K562 (cell line): ENCODE measurements around the gene FBXW2. TPM values are rescaled to one million over a fixed set of nuclear protein-coding genes. Genes with fewer than 3 reads are reported as not detected.
A peak's percentile ranks its signal among the peaks of the same experiment; 100 is the strongest.

ENCODE experiments used
- ATF3 ChIP-seq, 2 experiments: fragments of 450-650 bp in 1 of 2; sonication (generic) in 1 of 2; formaldehyde crosslinking in 1 of 2; IDR thresholded peaks in 1 of 2; conservative IDR thresholded peaks in 1 of 2; 2 replicates each; pipeline versions ENCODE4 v1.6.1 to v1.8.1; 2016 to 2023; ENCODE audit warnings: mild to moderate bottlenecking in 2 of 2, moderate library complexity in 2 of 2, inconsistent platforms in 1 of 2, missing genetic modification reagents in 1 of 2
- BRF1 ChIP-seq: IDR thresholded peaks from 3 replicates; pipeline ENCODE4 v1.6.1; 2011; ENCODE audit warnings: borderline replicate concordance, mild to moderate bottlenecking; ENCODE audit not compliant: insufficient read length; ENCODE audit errors: extremely low read depth
- CBFA2T3 ChIP-seq: fragments of 450-650 bp; IDR thresholded peaks from 2 replicates; pipeline ENCODE4 v1.6.1; 2017
- CBX2 ChIP-seq: fragments of 200-600 bp; sonication (generic); IDR thresholded peaks from one replicate; pipeline ENCODE4 v1.6.1; 2012; ENCODE audit warnings: mild to moderate bottlenecking, low read length, inconsistent platforms; ENCODE audit not compliant: insufficient read depth, poor library complexity, severe bottlenecking
- CHAMP1 ChIP-seq: fragments of 450-650 bp; IDR thresholded peaks from 2 replicates; pipeline ENCODE4 v1.6.1; 2016; ENCODE audit warnings: mild to moderate bottlenecking
- COPS2 ChIP-seq: fragments of 450-650 bp; conservative IDR thresholded peaks from 2 replicates; pipeline ENCODE4 v1.6.1; 2016; ENCODE audit warnings: mild to moderate bottlenecking, moderate library complexity
- CREBBP ChIP-seq: IDR thresholded peaks from one replicate; pipeline ENCODE4 v1.6.1; 2012; ENCODE audit warnings: low read depth, mild to moderate bottlenecking, control low read depth, inconsistent platforms, low read length
- FOSL1 ChIP-seq: fragments of 200-800 bp; sonication (Bioruptor generic); conservative IDR thresholded peaks from 2 replicates; pipeline ENCODE4 v1.6.1; 2016; ENCODE audit warnings: missing genetic modification characterization, missing compliant biosample characterization
- FUS ChIP-seq: fragments of 200-400 bp; formaldehyde crosslinking; optimal IDR thresholded peaks from 2 replicates; pipeline ENCODE3; 2017; ENCODE audit warnings: low read depth, low read length
- MTA2 ChIP-seq: fragments of 450-650 bp; IDR thresholded peaks from 2 replicates; pipeline ENCODE4 v1.6.1; 2016; ENCODE audit warnings: low read depth
- MYC ChIP-seq, 2 experiments: fragments of 250-450 bp in 1 of 2; sonication (Bioruptor Pico) in 1 of 2; IDR thresholded peaks; 2 replicates each; pipeline versions ENCODE4 v1.5.1 to v1.6.1; 2012 to 2021; ENCODE audit warnings: low read depth in 2 of 2, borderline replicate concordance in 1 of 2, improper control_type of control experiment in 1 of 2, low read length in 1 of 2, mild to moderate bottlenecking in 1 of 2, moderate library complexity in 1 of 2
- POLR2H ChIP-seq: IDR thresholded peaks from 2 replicates; pipeline ENCODE4 v1.6.1; 2016; ENCODE audit warnings: missing genetic modification characterization, low read depth, mild to moderate bottlenecking, control low read depth, missing compliant biosample characterization, moderate library complexity
- PPARD ChIP-seq: fragments of 250-450 bp; sonication (Bioruptor Pico); IDR thresholded peaks from 2 replicates; pipeline ENCODE4 v1.8.0; 2022; ENCODE audit warnings: inconsistent platforms, mild to moderate bottlenecking, moderate library complexity
- ZBED1 ChIP-seq: IDR thresholded peaks from 2 replicates; pipeline ENCODE4 v1.6.1; 2014
- ZNF184 ChIP-seq: sonication (generic); formaldehyde crosslinking; IDR thresholded peaks from 2 replicates; pipeline ENCODE4 v1.5.0; 2020; ENCODE audit warnings: missing genetic modification reagents
- ZNF436 ChIP-seq: fragments of 250-450, 450-650 bp; sonication (Bioruptor Pico); formaldehyde crosslinking; IDR thresholded peaks from 2 replicates; pipeline ENCODE4 v1.7.0; 2020; ENCODE audit warnings: mild to moderate bottlenecking
- ZNF764 ChIP-seq: fragments of 250-450 bp; sonication (Bioruptor Pico); IDR thresholded peaks from 2 replicates; pipeline ENCODE4 v1.4.0; 2020; ENCODE audit warnings: low read depth, mild to moderate bottlenecking, moderate library complexity
- polyA plus RNA-seq, 8 experiments: library from polyadenylated mRNA; depleted of rRNA in 4 of 8; stranded (reverse) in 5 of 8; unstranded in 3 of 8; fragments of >200 nt; fragmentation: Nextera tagmentation in 2 of 8; fragmentation: Illumina TruSeq in 1 of 8; extraction: Ambion mirVana in 2 of 8; extraction: Trizol in 1 of 8; gene quantifications; 2 replicates each; pipeline versions ENCODE4 v1.2.1 to v1.2.3, GENCODE V29; 2011 to 2014; ENCODE audit warnings: inconsistent platforms in 1 of 8, missing spikeins in 1 of 8
- total RNA-seq, 7 experiments: library from RNA; depleted of rRNA in 6 of 7; stranded (reverse); fragments of >200 nt in 6 of 7; fragmentation: Illumina TruSeq in 2 of 7; extraction: Trizol in 2 of 7; gene quantifications; 2 replicates each; pipeline versions ENCODE4 v1.2.1 to v1.2.3, GENCODE V29; 2011 to 2021; ENCODE audit warnings: low replicate concordance in 1 of 7
- TF ChIP-seq, protein P1 (sequence below): fragments of 250-450 bp; sonication (Bioruptor Pico); IDR thresholded peaks from 2 replicates; pipeline ENCODE4 v1.5.0; 2021
- TF ChIP-seq, protein P2 (sequence below): fragments of 450-650 bp; formaldehyde crosslinking; IDR thresholded peaks from 2 replicates; pipeline ENCODE4 v1.4.0; 2020; ENCODE audit warnings: mild to moderate bottlenecking, moderate library complexity
- TF ChIP-seq, protein P3 (sequence below): sonication (generic); formaldehyde crosslinking; IDR thresholded peaks from 2 replicates; pipeline ENCODE4 v1.8.1; 2023; ENCODE audit warnings: mild to moderate bottlenecking, missing genetic modification reagents, moderate library complexity

Gene FBXW2
- total and polyA plus RNA-seq, 9 of the 15 experiments (the other 6 are each of a cell fraction or from before 2014, with no cell fraction given) = 2.5 to 57.8 (median 28.1) TPM

GRCh38 chr9:120792898-120793765 lies at the start of gene FBXW2 (continued):
- TF ChIP-seq ZNF184 (no peak), MTA2 (no peak), CBX2 (no peak), FUS (peak; percentile 96), POLR2H (tag) (peak; percentile 93), ZNF436 (0 out of 2 replicates have a peak, but pooled peaks have one; percentile 5), COPS2 (no peak), ATF3 (IDR thresholded peaks at IDR 0.05) (no peak), ATF3 (CRISPR knock-in tag; conservative IDR thresholded peaks at IDR 0.05) (peak; percentile 69), CREBBP (no peak), CHAMP1 (peak; percentile 40), CBFA2T3 (peak; percentile 10; the same call in 1 of the 2 replicates), ZNF764 (CRISPR knock-in tag) (no peak), FOSL1 (tag) (peak; percentile 58; the same call in 1 of the 2 replicates), ZBED1 (peak; percentile 67), PPARD (CRISPR knock-in tag) (no peak), BRF1 (no peak), MYC (IDR thresholded peaks at IDR 0.05; ENCODE audit: low read depth, low read length) (peak; percentile 98), MYC (CRISPR knock-in tag; IDR thresholded peaks at IDR 0.05; ENCODE audit: borderline replicate concordance, low read depth) (peak; percentile 83; the same call in 1 of the 2 replicates)
- TF ChIP-seq, protein P1, sequence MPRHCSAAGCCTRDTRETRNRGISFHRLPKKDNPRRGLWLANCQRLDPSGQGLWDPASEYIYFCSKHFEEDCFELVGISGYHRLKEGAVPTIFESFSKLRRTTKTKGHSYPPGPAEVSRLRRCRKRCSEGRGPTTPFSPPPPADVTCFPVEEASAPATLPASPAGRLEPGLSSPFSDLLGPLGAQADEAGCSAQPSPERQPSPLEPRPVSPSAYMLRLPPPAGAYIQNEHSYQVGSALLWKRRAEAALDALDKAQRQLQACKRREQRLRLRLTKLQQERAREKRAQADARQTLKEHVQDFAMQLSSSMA (CRISPR knock-in tag) = peak; percentile 91
- TF ChIP-seq, protein P2, sequence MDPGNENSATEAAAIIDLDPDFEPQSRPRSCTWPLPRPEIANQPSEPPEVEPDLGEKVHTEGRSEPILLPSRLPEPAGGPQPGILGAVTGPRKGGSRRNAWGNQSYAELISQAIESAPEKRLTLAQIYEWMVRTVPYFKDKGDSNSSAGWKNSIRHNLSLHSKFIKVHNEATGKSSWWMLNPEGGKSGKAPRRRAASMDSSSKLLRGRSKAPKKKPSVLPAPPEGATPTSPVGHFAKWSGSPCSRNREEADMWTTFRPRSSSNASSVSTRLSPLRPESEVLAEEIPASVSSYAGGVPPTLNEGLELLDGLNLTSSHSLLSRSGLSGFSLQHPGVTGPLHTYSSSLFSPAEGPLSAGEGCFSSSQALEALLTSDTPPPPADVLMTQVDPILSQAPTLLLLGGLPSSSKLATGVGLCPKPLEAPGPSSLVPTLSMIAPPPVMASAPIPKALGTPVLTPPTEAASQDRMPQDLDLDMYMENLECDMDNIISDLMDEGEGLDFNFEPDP = peak; percentile 74; the same call in 1 of the 2 replicates
- TF ChIP-seq, protein P3, sequence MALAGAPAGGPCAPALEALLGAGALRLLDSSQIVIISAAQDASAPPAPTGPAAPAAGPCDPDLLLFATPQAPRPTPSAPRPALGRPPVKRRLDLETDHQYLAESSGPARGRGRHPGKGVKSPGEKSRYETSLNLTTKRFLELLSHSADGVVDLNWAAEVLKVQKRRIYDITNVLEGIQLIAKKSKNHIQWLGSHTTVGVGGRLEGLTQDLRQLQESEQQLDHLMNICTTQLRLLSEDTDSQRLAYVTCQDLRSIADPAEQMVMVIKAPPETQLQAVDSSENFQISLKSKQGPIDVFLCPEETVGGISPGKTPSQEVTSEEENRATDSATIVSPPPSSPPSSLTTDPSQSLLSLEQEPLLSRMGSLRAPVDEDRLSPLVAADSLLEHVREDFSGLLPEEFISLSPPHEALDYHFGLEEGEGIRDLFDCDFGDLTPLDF (CRISPR knock-in tag) = 0 out of 2 replicates have a peak, but pooled peaks have one; percentile 49
